Neuronal stem cell (in vitro differentiated cells): ENCODE results near the gene ACMSD.

Experiments used
- DNase-seq: peaks from one replicate; pipeline ENCODE4 v3.0.0-alpha.2; 2013; ENCODE audit warnings: low spot score
- H2AFZ ChIP-seq: one replicate; pipeline ENCODE4 v1.6.1; 2013; ENCODE audit warnings: mild to moderate bottlenecking, low read length, inconsistent platforms
- H2AK5ac ChIP-seq: 2 replicates; pipeline ENCODE4 v1.6.1; 2013; ENCODE audit warnings: low read depth, mild to moderate bottlenecking, inconsistent platforms, low read length, moderate library complexity, mixed read lengths
- H2BK120ac ChIP-seq: 2 replicates; pipeline ENCODE4 v1.6.1; 2013; ENCODE audit warnings: low read depth, mild to moderate bottlenecking, inconsistent platforms, low read length, moderate library complexity, mixed read lengths
- H2BK12ac ChIP-seq: one replicate; pipeline ENCODE4 v1.6.1; 2013; ENCODE audit warnings: low read length, inconsistent platforms
- H2BK15ac ChIP-seq: 2 replicates; pipeline ENCODE4 v1.6.1; 2013; ENCODE audit warnings: mild to moderate bottlenecking, low read length, inconsistent platforms, mixed read lengths
- H2BK5ac ChIP-seq: one replicate; pipeline ENCODE4 v1.6.1; 2013; ENCODE audit warnings: inconsistent platforms, mild to moderate bottlenecking, low read length, moderate library complexity
- H3K14ac ChIP-seq: one replicate; pipeline ENCODE4 v1.6.1; 2013; ENCODE audit warnings: low read length, inconsistent platforms
- H3K18ac ChIP-seq: 2 replicates; pipeline ENCODE4 v1.6.1; 2013; ENCODE audit warnings: low read length, inconsistent platforms
- H3K23ac ChIP-seq: 2 replicates; pipeline ENCODE4 v1.6.1; 2013; ENCODE audit warnings: low read depth, mild to moderate bottlenecking, mixed read lengths, low read length, inconsistent platforms; ENCODE audit not compliant: poor library complexity
- H3K27ac ChIP-seq: replicated peaks from 3 replicates; pipeline ENCODE4 v1.5.1; 2013; ENCODE audit warnings: low read length, inconsistent platforms
- H3K27me3 ChIP-seq, 3 experiments: 2 replicates each; pipeline ENCODE4 v1.6.1; 2013; ENCODE audit warnings: low read length in 3 of 3, mild to moderate bottlenecking in 2 of 3, inconsistent platforms in 1 of 3, low read depth in 1 of 3, mixed read lengths in 1 of 3, moderate library complexity in 1 of 3; ENCODE audit not compliant: control insufficient read depth in 3 of 3, insufficient read depth in 3 of 3
- H3K36me3 ChIP-seq, 2 donors: replicated peaks in 1 of 2; 2 replicates each; pipeline ENCODE4 v1.6.1; 2013; ENCODE audit warnings: low read length in 2 of 2; ENCODE audit not compliant: control insufficient read depth in 2 of 2, insufficient read depth in 2 of 2
- H3K4ac ChIP-seq: 2 replicates; pipeline ENCODE4 v1.6.1; 2013; ENCODE audit warnings: inconsistent platforms, mild to moderate bottlenecking, low read length, moderate library complexity
- H3K4me1 ChIP-seq, 2 donors: 1 replicate in 1 of 2; 2 replicates in 1 of 2; pipeline ENCODE4 v1.6.1; 2013; ENCODE audit warnings: low read length in 2 of 2, low read depth in 1 of 2; ENCODE audit not compliant: control insufficient read depth in 2 of 2, insufficient read depth in 1 of 2
- H3K4me2 ChIP-seq: one replicate; pipeline ENCODE4 v1.6.1; 2013; ENCODE audit warnings: mild to moderate bottlenecking, low read length, inconsistent platforms; ENCODE audit not compliant: insufficient read depth, poor library complexity, severe bottlenecking
- H3K4me3 ChIP-seq, 2 donors: 2 replicates each; pipeline ENCODE4 v1.5.1; 2013; ENCODE audit warnings: low read length in 2 of 2, mild to moderate bottlenecking in 2 of 2, inconsistent platforms in 1 of 2, moderate library complexity in 1 of 2
- H3K79me1 ChIP-seq: one replicate; pipeline ENCODE4 v1.6.1; 2013; ENCODE audit warnings: low read depth, mild to moderate bottlenecking, inconsistent platforms, low read length, moderate library complexity
- H3K9ac ChIP-seq: one replicate; pipeline ENCODE4 v1.6.1; 2013; ENCODE audit warnings: mild to moderate bottlenecking, low read depth, low read length, inconsistent platforms; ENCODE audit not compliant: poor library complexity
- H3K9me3 ChIP-seq, 2 donors: replicated peaks in 1 of 2; 2 replicates each; pipeline versions ENCODE3 to v1.6.1; 2013; ENCODE audit warnings: low read length in 2 of 2, mild to moderate bottlenecking in 2 of 2, inconsistent platforms in 1 of 2, low read depth in 1 of 2, mixed read lengths in 1 of 2, moderate library complexity in 1 of 2; ENCODE audit not compliant: control insufficient read depth in 2 of 2, insufficient read depth in 1 of 2
- H4K8ac ChIP-seq: one replicate; pipeline ENCODE4 v1.6.1; 2013; ENCODE audit warnings: low read depth, mild to moderate bottlenecking, inconsistent platforms, low read length, moderate library complexity
- H4K91ac ChIP-seq: one replicate; pipeline ENCODE4 v1.6.1; 2013; ENCODE audit warnings: low read length, low read depth, mild to moderate bottlenecking, inconsistent platforms; ENCODE audit not compliant: poor library complexity
- WGBS, 2 donors: extraction: QIAGEN DNeasy Blood & Tissue Kit; methylation state at CpG; one replicate each; pipeline ENCODE4 v1.1.7; 2013; ENCODE audit warnings: missing lambda C conversion rate in 2 of 2, mixed read lengths in 1 of 2; ENCODE audit not compliant: insufficient read length in 2 of 2, insufficient replicate concordance in 1 of 2; ENCODE audit errors: extremely low coverage in 2 of 2; 5-methylcytosine and 5-hydroxymethylcytosine counted together

Gene ACMSD

DNA sequence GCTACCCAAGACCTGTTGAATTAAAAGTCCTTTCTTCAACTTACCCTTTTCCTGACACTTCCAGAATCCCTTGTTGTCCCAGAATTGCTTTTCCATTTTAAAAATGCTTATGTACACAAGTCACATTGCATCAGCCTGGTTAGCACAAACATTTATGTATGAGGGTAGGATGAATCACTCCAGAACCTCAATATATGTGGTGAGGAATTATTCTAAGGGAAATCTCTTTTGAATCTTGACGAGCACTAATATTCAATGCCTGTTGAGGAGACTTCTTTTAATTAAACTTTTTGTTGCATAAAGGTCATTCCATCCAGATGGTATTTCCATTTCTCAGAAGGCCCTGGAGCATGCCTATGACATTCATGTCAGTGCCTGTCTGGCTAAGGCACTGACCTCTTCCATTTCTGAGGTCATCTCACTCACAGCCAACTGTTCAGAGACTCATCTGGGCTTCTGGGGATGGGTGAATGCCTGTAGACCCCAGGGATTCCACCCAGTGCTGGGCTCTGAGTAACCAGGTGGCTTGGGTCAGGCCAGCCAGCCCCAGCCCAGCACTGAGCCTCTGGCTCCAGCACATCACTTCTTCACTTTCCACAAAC lies 28.2 kb downstream of the ACMSD start:
- Histone ChIP-seq H2AK5ac (no peak overlapping the region), H3K27ac (no peak overlapping the region)

DNA sequence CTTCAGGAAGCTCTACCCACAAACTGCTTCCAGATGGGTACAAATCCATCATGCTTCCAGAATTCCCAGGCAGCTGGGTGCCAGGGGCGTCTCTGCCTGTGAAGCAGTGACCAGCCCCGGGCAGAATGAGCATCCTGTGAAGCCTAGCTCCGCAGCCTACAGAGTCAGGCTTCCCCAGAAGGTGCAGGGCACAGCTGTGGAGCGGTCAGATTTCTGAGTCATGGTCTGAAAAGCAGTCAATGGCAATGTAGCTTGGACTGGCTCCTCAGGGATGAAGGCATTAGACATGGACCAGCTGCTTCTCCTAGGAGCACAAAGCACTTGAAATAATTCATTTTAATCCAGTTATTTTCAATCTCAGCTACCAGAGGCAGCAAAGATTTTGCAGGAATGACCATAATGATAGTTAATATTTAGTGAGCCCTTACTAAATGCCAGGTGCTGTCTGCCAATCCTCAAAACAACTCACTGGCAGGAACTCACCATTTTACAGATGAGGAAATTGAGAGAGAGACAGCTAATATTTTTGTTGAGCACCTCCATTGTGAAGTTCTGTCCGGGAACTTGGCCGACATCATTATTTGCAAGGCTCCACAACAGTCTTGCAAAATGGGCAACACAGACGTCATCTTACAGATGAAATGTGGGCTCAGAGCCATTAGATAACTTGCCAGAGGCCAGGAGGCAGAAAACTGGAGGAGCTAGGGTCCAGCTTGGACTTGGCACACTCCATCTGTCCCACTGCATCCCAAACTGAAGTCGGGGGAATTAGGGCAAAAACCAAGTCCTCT lies 31.7 kb downstream of the ACMSD start:
- H3K79me1 ChIP-seq, result no peaks in the 10 kb centered on the region
- no peak overlapping the region for H4K8ac ChIP-seq
- no peak overlapping the region for H2BK12ac ChIP-seq
- no peak overlapping the region for H3K18ac ChIP-seq
- H3K14ac ChIP-seq, result no peak overlapping the region
- no peak overlapping the region for H3K4me2 ChIP-seq
- H3K9ac ChIP-seq, result no peak overlapping the region
- H3K27me3 ChIP-seq, result no peaks in the 10 kb centered on the region
- no CpG with 5 or more reads among the region's 8 CpGs for WGBS, 2 donors
- H4K91ac ChIP-seq, result no peak overlapping the region
- no peak overlapping the region for H2BK15ac ChIP-seq
- H2BK5ac ChIP-seq, result no peak overlapping the region
- no peak overlapping the region for H2AFZ ChIP-seq
- H3K9me3 ChIP-seq, result no peaks in the 10 kb centered on the region
- no peak overlapping the region for H3K4ac ChIP-seq
- no peak for DNase-seq
- no peak overlapping the region for H2BK120ac ChIP-seq
- no peaks in the 10 kb centered on the region for H3K36me3 ChIP-seq
- H3K4me3 ChIP-seq, result no peak overlapping the region
- H3K4me1 ChIP-seq, result no peaks in the 10 kb centered on the region
- H3K27ac ChIP-seq, result no peak overlapping the region
- no peak overlapping the region for H2AK5ac ChIP-seq
- H3K23ac ChIP-seq, result no peak overlapping the region

More for the DNA sequence above, 28.2 kb downstream of the ACMSD start:
- no peaks in the 10 kb centered on the region for H3K4me1 ChIP-seq
- H4K8ac ChIP-seq, result no peak overlapping the region
- no peak overlapping the region for H2BK15ac ChIP-seq
- H2BK12ac ChIP-seq, result no peak overlapping the region
- H2BK5ac ChIP-seq, result no peak overlapping the region
- no peaks in the 10 kb centered on the region for H3K27me3 ChIP-seq
- H2AFZ ChIP-seq, result no peak overlapping the region
- H3K4me3 ChIP-seq, result no peak overlapping the region
- H3K14ac ChIP-seq, result no peak overlapping the region
- no peak overlapping the region for H3K4ac ChIP-seq
- H3K9me3 ChIP-seq, result no peaks in the 10 kb centered on the region
- no peaks in the 10 kb centered on the region for H3K79me1 ChIP-seq
- no peaks in the 10 kb centered on the region for H3K36me3 ChIP-seq
- H3K9ac ChIP-seq, result no peak overlapping the region
- H4K91ac ChIP-seq, result no peak overlapping the region
- no peak overlapping the region for H2BK120ac ChIP-seq
- H3K23ac ChIP-seq, result no peak overlapping the region
- H3K18ac ChIP-seq, result no peak overlapping the region
- no CpG with 5 or more reads among the region's 1 CpG for WGBS, 2 donors
- no peak overlapping the region for H3K4me2 ChIP-seq
- DNase-seq, result no peak

DNA sequence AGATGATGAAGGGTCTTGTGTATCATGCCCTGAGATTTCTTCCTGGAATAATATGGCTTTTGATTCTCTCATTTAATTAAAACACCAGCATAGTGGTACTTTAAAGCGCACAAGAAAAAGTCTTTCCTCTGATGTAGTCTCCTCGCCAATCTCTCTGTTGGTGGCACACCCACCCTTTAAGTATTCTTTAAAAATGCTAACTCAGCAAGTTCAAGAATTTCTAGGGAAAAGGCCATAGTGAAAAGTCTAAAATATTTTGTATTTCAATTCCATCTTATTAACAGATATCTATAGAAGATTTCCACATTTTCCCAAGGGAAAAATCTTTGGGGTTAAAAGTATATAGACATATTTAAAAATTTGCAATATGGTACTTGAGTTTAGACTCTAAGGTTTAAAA lies 34.7 kb downstream of the ACMSD start:
- Histone ChIP-seq H3K27ac (no peak overlapping the region), H2AFZ (no peak overlapping the region), H3K36me3 (no peaks in the 10 kb centered on the region), H4K8ac (no peak overlapping the region), H3K9ac (no peak overlapping the region), H4K91ac (no peak overlapping the region), H3K23ac (no peak overlapping the region), H3K18ac (no peak overlapping the region), H3K14ac (no peak overlapping the region), H3K4ac (no peak overlapping the region), H2AK5ac (no peak overlapping the region), H2BK12ac (no peak overlapping the region), H2BK120ac (no peak overlapping the region), H3K4me1 (no peaks in the 10 kb centered on the region), H3K4me2 (no peak overlapping the region), H3K9me3 (no peaks in the 10 kb centered on the region), H2BK15ac (no peak overlapping the region), H3K4me3 (no peak overlapping the region), H3K79me1 (no peaks in the 10 kb centered on the region), H3K27me3 (no peaks in the 10 kb centered on the region), H2BK5ac (no peak overlapping the region)
- no peak for DNase-seq
- no CpG with 5 or more reads among the region's 2 CpGs for WGBS, 2 donors

DNA sequence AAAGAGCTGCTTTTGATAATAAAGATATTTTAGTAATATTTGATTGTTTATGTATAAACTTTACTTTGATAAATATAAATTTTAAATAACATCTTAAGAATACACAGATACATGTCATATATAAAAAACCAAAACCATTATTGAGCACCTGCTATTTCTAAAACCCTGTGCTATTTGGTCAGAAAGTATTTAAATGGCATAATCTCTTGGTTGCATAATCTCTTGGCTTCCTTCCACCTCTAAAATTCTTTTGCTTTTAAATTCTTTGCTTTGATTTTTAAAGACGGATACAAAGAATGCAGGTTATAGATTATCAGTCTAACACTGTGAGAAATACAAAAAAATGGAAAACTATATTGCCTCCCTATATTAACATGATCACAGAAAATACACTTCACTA lies 36.9 kb downstream of the ACMSD start:
- no peak overlapping the region for H2AK5ac ChIP-seq
- H2BK5ac ChIP-seq, result no peak overlapping the region
- H3K9me3 ChIP-seq, result no peaks in the 10 kb centered on the region
- H4K8ac ChIP-seq, result no peak overlapping the region
- H4K91ac ChIP-seq, result no peak overlapping the region
- H3K79me1 ChIP-seq, result no peaks in the 10 kb centered on the region
- H3K4me1 ChIP-seq, result no peaks in the 10 kb centered on the region
- no peak overlapping the region for H2AFZ ChIP-seq
- H3K18ac ChIP-seq, result no peak overlapping the region
- no peaks in the 10 kb centered on the region for H3K27me3 ChIP-seq
- no peak overlapping the region for H3K4ac ChIP-seq
- no peak overlapping the region for H2BK12ac ChIP-seq
- DNase-seq, result no peak
- H3K14ac ChIP-seq, result no peak overlapping the region
- no peaks in the 10 kb centered on the region for H3K36me3 ChIP-seq
- H3K27ac ChIP-seq, result no peak overlapping the region
- H3K4me3 ChIP-seq, result no peak overlapping the region
- H3K9ac ChIP-seq, result no peak overlapping the region
- H3K23ac ChIP-seq, result no peak overlapping the region
- no CpG with 5 or more reads among the region's 1 CpG for WGBS, 2 donors
- H2BK15ac ChIP-seq, result no peak overlapping the region
- H3K4me2 ChIP-seq, result no peak overlapping the region
- no peak overlapping the region for H2BK120ac ChIP-seq
